Lower lobe of right lung (tissue), 2 donors: ENCODE data around the gene LYZL1. TPM values are rescaled to one million over a fixed set of nuclear protein-coding genes. Genes with fewer than 3 reads are reported as not detected.
"Not testable (repeated sequence)": the region's sequence is repeated elsewhere in the genome, so short reads cannot be mapped to it uniquely, and the experiment has no call there.

Source experiments
- ATAC-seq, 2 donors: fragments of 200-7000 bp; cut with Tn5 transposase; one replicate each; pipeline ENCODE4 v1.9.1; 2020 to 2022; ENCODE audit warnings: mild to moderate bottlenecking in 2 of 2, moderate library complexity in 2 of 2
- DNase-seq: peaks from one replicate; pipeline ENCODE4 v3.0.0-alpha.2; 2020
- H3K27ac ChIP-seq: fragments of 200-600 bp; one replicate; pipeline ENCODE4 v1.8.0; 2022
- H3K27me3 ChIP-seq: fragments of 200-600 bp; one replicate; pipeline ENCODE4 v1.8.0; 2022; ENCODE audit warnings: low read depth
- H3K36me3 ChIP-seq: fragments of 200-600 bp; one replicate; pipeline ENCODE4 v1.8.0; 2022; ENCODE audit warnings: mild to moderate bottlenecking
- H3K4me1 ChIP-seq: fragments of 200-600 bp; one replicate; pipeline ENCODE4 v1.8.0; 2022
- H3K4me3 ChIP-seq: fragments of 200-600 bp; one replicate; pipeline ENCODE4 v1.8.0; 2022; ENCODE audit warnings: mild to moderate bottlenecking
- H3K9me3 ChIP-seq: fragments of 200-600 bp; one replicate; pipeline ENCODE4 v1.8.0; 2022
- CTCF ChIP-seq: fragments of 200-600 bp; IDR thresholded peaks from one replicate; pipeline ENCODE4 v1.8.0; 2022; ENCODE audit warnings: antibody characterized with exemption, mild to moderate bottlenecking
- intact Hi-C: fragments of 100-400 bp; cut with DNase I; formaldehyde crosslinking; loops from one replicate; pipeline ENCODE4 v1.11.0; 2022
- total RNA-seq: library from RNA; stranded (reverse); fragmentation: NEBNext Ultra II Directional; extraction: Animal tissue kit (Norgen Biotek cat#: 25700); gene quantifications from one replicate; pipeline ENCODE4 v1.2.1, GENCODE V29; 2021
- donor health status: DM: no; HTN: yes; CAD: no; lungs with severe emphysema.

LYZL1 gene
- total RNA-seq, 1 donor from 2014 or later: not detected

DNA sequence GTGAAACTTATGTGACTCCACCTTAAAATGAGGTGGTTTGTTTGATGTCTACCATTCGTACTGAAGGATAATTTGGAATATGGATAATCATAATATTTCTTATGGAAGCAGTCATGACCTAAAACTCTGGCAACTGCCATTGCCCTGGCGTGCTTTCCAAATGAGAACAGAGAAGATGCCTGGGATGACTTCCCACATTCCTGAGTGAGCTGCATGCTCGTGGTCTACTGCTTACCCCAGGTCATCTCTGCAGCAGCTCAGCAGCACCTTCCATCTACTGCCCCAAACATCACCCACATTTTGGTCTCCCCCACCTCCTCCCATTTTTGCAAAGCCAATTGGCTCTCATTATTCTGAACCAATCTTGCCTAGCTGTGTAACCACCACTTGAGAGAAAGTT lies 40.1 kb downstream of the LYZL1 start:
- peak; percentile 52 to 54 for ATAC-seq
- Histone ChIP-seq H3K4me1 (no peaks in the 10 kb centered on the region), H3K4me3 (no peak overlapping the region), H3K27me3 (no peaks in the 10 kb centered on the region), H3K36me3 (no peaks in the 10 kb centered on the region), H3K9me3 (no peaks in the 10 kb centered on the region), H3K27ac (no peak overlapping the region)
- intact Hi-C loops: no loop called here
- TF ChIP-seq CTCF: no peak
- DNase-seq: no peak

GRCh38 chr10:29329420-29329819 lies 40.5 kb downstream of the LYZL1 start:
- Histone ChIP-seq H3K27me3 (no peaks in the 10 kb centered on the region), H3K9me3 (no peaks in the 10 kb centered on the region), H3K4me3 (no peak overlapping the region), H3K36me3 (no peaks in the 10 kb centered on the region), H3K4me1 (no peaks in the 10 kb centered on the region), H3K27ac (no peak overlapping the region)
- intact Hi-C loops: no loop called here
- DNase-seq (no peak), ATAC-seq (peak; percentile 37 to 73)
- no peak for TF ChIP-seq CTCF

DNA sequence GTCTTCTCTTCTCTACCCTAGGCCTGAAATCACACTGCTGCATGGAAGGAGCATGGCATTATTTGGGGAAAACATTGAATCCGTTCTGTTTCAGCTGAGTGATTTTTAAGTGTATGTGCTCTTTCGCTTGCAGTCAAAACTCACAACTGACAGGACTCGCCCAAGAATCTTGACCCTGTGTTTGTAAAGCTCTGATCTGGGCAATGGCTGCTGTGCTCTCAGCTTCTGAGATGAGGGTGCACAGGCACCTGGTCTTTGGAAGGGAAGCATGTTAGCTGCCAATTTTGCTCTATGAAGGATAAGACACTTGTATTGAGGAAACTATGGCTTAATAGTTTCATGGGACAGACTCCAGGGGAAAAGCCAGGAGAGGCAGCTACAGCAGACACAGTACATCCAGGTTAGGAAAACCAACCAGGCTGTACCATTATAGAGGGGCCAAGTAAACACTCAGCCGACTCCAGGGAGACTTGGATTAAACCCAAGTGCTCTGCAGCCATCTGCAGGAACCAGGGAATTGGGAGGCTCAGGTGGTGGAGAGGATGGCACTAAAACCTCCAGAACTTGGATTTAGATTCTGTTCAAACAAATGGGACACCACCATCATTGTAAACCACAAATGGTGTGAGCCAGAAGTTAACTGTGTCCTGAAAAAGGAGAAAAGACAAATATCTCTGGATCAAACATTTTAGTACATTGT lies 43.3 kb downstream of the LYZL1 start:
- Histone ChIP-seq H3K4me1 (no peaks in the 10 kb centered on the region), H3K27ac (no peak overlapping the region)

DNA sequence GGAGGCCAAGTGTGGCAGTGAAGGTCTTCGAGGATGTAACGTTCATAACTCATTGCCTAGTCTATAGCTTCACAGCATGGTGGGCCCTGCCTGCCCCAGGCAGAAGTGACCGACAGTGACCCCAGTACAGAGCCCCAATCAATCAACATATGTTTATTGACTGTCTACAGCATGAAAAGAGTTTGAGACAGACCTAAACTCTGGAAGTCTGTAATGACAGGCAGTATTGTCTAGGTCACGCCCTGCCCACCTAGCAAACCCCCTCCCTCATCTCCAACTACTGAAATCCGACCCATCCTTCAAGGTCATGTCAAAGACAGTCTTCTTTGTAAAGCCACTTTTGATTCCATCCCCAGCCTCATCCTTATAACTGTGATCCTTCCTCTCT lies 43.9 kb downstream of the LYZL1 start:
- no peak overlapping the region for H3K4me3 ChIP-seq
- no peaks in the 10 kb centered on the region for H3K36me3 ChIP-seq
- ATAC-seq (no peak), DNase-seq (no peak)
- no peak overlapping the region for H3K27ac ChIP-seq
- no peaks in the 10 kb centered on the region for H3K4me1 ChIP-seq
- no peak for TF ChIP-seq CTCF
- no peaks in the 10 kb centered on the region for H3K27me3 ChIP-seq
- intact Hi-C loops: no loop called here
- H3K9me3 ChIP-seq: no peaks in the 10 kb centered on the region

More for the DNA sequence above, 43.3 kb downstream of the LYZL1 start:
- intact Hi-C loops: no loop called here
- DNase-seq (no peak), ATAC-seq (no peak)
- no peak overlapping the region for H3K4me3 ChIP-seq
- no peaks in the 10 kb centered on the region for H3K36me3 ChIP-seq
- no peaks in the 10 kb centered on the region for H3K9me3 ChIP-seq
- no peaks in the 10 kb centered on the region for H3K27me3 ChIP-seq
- TF ChIP-seq CTCF: no peak

DNA sequence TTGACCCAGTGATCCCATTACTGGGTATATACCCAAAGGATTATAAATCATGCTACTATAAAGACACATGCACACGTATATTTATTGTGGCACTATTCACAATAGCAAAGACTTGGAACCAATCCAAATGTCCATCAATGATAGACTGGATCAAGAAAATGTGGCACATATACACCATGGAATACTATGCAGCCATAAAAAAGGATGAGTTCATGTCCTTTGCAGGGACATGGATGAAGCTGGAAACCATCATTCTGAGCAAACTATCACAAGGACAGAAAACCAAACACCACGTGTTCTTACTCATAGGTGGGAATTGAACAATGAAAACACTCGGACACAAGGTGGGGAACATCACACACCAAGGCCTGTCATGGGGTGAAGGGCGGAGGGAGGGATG lies 48.7 kb downstream of the LYZL1 start:
- H3K36me3 ChIP-seq, intact Hi-C loops, H3K27me3 ChIP-seq, H3K27ac ChIP-seq, ATAC-seq, H3K4me3 ChIP-seq, H3K9me3 ChIP-seq, H3K4me1 ChIP-seq, DNase-seq: not testable (repeated sequence)

DNA sequence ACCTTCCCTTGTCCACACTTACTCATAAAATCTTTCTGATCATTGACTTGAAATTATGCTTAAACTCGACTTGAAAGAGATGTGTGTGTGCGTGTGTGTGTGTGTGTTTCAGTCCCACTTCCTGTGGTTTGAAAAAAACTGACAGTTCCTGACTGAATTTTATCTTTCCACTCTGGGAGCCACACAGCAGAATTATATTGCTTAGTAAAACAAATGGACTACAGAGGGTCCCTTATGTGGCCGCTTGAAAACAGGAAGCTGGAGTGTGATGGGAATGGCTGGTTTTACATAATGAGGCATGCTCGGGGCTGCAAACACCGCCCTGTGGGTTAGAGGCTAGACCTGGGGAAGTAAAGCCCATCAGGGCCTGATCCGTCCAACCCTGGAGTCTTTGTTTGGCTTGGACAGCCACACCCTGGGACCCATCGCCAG lies 54.8 kb downstream of the LYZL1 start:
- DNase-seq (no peak), ATAC-seq (peak in 1 of 2 donors; percentile 23)
- no peaks in the 10 kb centered on the region for H3K36me3 ChIP-seq
- intact Hi-C loops: no loop called here
- no peak for TF ChIP-seq CTCF
- H3K9me3 ChIP-seq: no peaks in the 10 kb centered on the region
- no peak overlapping the region for H3K27ac ChIP-seq
- no peaks in the 10 kb centered on the region for H3K4me1 ChIP-seq
- no peak overlapping the region for H3K4me3 ChIP-seq
- H3K27me3 ChIP-seq: no peaks in the 10 kb centered on the region
